NB4 (cell line): Measurements from ENCODE around the gene TEKT2.

Experiments used
- MYC ChIP-seq: IDR thresholded peaks from 2 replicates; pipeline ENCODE4 v1.6.1; 2011; ENCODE audit warnings: low read depth, low read length
- POLR2A ChIP-seq: IDR thresholded peaks from 2 replicates; pipeline ENCODE4 v1.6.1; 2011; ENCODE audit warnings: mild to moderate bottlenecking; ENCODE audit not compliant: insufficient read length; ENCODE audit errors: extremely low read depth
- TF ChIP-seq, protein P1 (sequence below): IDR thresholded peaks from 2 replicates; pipeline ENCODE4 v1.6.1; 2011; ENCODE audit warnings: low read depth, low read length
- TF ChIP-seq, protein P2 (sequence below): IDR thresholded peaks from one replicate; pipeline ENCODE4 v1.5.1; 2012; ENCODE audit warnings: low read depth, low read length

DNA sequence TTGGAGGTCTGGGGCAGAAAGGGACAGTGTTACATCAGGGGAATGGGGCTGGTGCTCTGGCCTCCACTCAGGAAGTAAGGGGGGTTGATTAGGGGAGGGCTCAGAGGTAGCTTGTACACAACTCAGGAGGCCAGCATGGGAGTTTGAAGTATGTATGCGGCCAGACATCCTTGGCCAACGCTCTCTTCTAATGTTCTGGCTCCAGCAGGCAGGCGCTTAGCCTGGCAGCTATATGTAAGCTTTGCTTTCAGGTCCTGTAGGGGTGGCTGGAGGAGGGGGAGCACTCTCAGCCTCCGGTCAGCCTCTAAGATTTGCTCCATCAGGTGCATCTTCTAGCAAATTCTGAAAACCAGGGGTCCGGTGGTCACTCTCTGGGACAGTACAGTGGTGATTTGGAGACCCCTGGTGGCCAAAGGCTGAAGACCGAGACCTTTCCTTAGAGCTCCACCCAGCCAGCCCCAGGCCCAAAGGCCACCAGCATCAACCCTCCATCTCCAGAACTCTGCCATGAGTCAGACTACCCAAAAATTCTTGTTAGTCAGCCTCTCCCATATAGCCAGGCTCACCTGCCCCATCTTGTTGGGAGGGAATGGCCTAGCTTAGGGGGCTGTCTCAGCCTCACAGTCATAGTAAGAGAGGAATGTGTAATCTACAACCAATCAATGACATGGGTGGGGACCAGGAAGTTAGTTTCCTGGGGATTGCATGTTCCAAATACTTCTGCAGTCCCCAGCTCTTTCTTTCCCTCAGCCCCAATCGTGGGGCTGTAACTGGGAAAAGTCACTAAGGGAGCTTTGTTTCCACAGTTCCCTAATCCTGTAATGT is 50.8 kb downstream of the TEKT2 start:
- TF ChIP-seq, protein P1, sequence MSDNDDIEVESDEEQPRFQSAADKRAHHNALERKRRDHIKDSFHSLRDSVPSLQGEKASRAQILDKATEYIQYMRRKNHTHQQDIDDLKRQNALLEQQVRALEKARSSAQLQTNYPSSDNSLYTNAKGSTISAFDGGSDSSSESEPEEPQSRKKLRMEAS, result no peak
- no peak for TF ChIP-seq POLR2A
- TF ChIP-seq, protein P2, sequence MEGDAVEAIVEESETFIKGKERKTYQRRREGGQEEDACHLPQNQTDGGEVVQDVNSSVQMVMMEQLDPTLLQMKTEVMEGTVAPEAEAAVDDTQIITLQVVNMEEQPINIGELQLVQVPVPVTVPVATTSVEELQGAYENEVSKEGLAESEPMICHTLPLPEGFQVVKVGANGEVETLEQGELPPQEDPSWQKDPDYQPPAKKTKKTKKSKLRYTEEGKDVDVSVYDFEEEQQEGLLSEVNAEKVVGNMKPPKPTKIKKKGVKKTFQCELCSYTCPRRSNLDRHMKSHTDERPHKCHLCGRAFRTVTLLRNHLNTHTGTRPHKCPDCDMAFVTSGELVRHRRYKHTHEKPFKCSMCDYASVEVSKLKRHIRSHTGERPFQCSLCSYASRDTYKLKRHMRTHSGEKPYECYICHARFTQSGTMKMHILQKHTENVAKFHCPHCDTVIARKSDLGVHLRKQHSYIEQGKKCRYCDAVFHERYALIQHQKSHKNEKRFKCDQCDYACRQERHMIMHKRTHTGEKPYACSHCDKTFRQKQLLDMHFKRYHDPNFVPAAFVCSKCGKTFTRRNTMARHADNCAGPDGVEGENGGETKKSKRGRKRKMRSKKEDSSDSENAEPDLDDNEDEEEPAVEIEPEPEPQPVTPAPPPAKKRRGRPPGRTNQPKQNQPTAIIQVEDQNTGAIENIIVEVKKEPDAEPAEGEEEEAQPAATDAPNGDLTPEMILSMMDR, result peak; percentile 78
- TF ChIP-seq MYC, result no peak
